OCI-LY1 (cell line): ENCODE measurements around the gene SAMD9L.

ENCODE experiments used
- H2AFZ ChIP-seq: fragments of 200-600 bp; sonication (generic), shearing (Covaris generic); 2 replicates; pipeline ENCODE4 v1.6.0; 2014; ENCODE audit warnings: antibody characterized with exemption, mild to moderate bottlenecking, low read length
- H3F3A ChIP-seq: fragments of 200-600 bp; sonication (generic), shearing (Covaris generic); 2 replicates; pipeline ENCODE4 v1.6.0; 2014; ENCODE audit warnings: mild to moderate bottlenecking, antibody characterized with exemption, low read length, moderate library complexity; ENCODE audit not compliant: insufficient read depth
- H3K27ac ChIP-seq: fragments of 200-600 bp; sonication (generic); 2 replicates; pipeline ENCODE4 v1.5.1; 2014; ENCODE audit warnings: low read length, mixed run types, mild to moderate bottlenecking, low read depth; ENCODE audit not compliant: poor library complexity, severe bottlenecking
- H3K27me3 ChIP-seq: fragments of 200-600 bp; sonication (generic); 2 replicates; pipeline ENCODE4 v1.6.0; 2014; ENCODE audit warnings: antibody characterized with exemption, mild to moderate bottlenecking, low read length, moderate library complexity; ENCODE audit not compliant: insufficient read depth
- H3K36me3 ChIP-seq: fragments of 200-600 bp; sonication (generic); 2 replicates; pipeline ENCODE4 v1.6.1; 2014; ENCODE audit warnings: mild to moderate bottlenecking, antibody characterized with exemption, low read length, moderate library complexity, mixed read lengths; ENCODE audit not compliant: insufficient read depth
- H3K4me1 ChIP-seq: fragments of 200-600 bp; sonication (generic); 2 replicates; pipeline ENCODE4 v1.5.1; 2014; ENCODE audit warnings: mild to moderate bottlenecking, low read length, moderate library complexity; ENCODE audit not compliant: insufficient read depth, severe bottlenecking
- H3K4me2 ChIP-seq: fragments of 200-600 bp; sonication (generic), shearing (Covaris generic); 2 replicates; pipeline ENCODE4 v1.6.1; 2014; ENCODE audit warnings: low read length
- H3K4me3 ChIP-seq: fragments of 200-600 bp; sonication (generic); 2 replicates; pipeline ENCODE4 v1.5.1; 2014; ENCODE audit warnings: low read length, low read depth, mild to moderate bottlenecking, mixed read lengths; ENCODE audit not compliant: poor library complexity, severe bottlenecking
- H3K79me2 ChIP-seq: fragments of 200-600 bp; shearing (Covaris generic); 2 replicates; pipeline ENCODE4 v1.6.1; 2016; ENCODE audit warnings: mixed run types, low read length, mixed read lengths; ENCODE audit not compliant: insufficient read depth
- H3K9ac ChIP-seq: fragments of 200-600 bp; sonication (generic), shearing (Covaris generic); 2 replicates; pipeline ENCODE4 v1.6.1; 2014; ENCODE audit warnings: mild to moderate bottlenecking, low read length, mixed read lengths
- H3K9me2 ChIP-seq: fragments of 200-600 bp; sonication (generic), shearing (Covaris generic); 2 replicates; pipeline ENCODE4 v1.6.1; 2014; ENCODE audit warnings: low read depth, mild to moderate bottlenecking, low read length, mixed read lengths
- H3K9me3 ChIP-seq: fragments of 200-600 bp; shearing (Covaris generic); 2 replicates; pipeline ENCODE4 v1.6.1; 2014; ENCODE audit warnings: low read length, mixed read lengths
- H4K20me1 ChIP-seq: fragments of 200-600 bp; sonication (generic), shearing (Covaris generic); 2 replicates; pipeline ENCODE4 v1.6.0; 2016; ENCODE audit warnings: mild to moderate bottlenecking, low read length; ENCODE audit not compliant: insufficient read depth
- EZH2 ChIP-seq: fragments of 200-600 bp; sonication (generic), shearing (Covaris generic); IDR thresholded peaks from 2 replicates; pipeline ENCODE4 v1.8.0; 2017; ENCODE audit warnings: borderline replicate concordance, mixed run types, mild to moderate bottlenecking, antibody characterized with exemption, low read length, moderate library complexity, mixed read lengths
- TF ChIP-seq, protein P1 (sequence below): fragments of 200-600 bp; sonication (generic), shearing (Covaris generic); IDR thresholded peaks from 2 replicates; pipeline ENCODE4 v1.5.1; 2017; ENCODE audit warnings: mild to moderate bottlenecking, antibody characterized with exemption, low read length, moderate library complexity, mixed read lengths

SAMD9L gene

DNA sequence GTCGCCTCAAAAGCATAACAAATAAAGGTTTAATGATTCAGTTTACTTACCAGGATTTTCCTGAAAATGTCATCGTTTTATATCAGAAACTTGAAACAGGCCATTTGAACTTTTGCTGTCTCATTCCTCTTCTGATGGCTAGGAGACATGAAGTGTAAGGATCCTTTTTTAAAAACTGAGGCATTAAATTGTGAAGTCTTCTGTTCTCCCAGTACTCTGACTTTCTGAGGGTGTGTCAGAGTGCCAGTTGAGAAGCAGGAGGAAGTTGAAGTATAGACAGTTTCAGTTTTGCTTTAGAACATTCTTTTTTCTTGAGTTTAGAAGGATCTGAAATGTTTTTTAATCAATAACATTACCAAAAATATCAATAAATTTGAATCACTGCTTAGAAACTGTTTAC is at the start of gene SAMD9L:
SAMD9L (minus strand) TSS at position 242 of the 400 bp plus-strand sequence. CDS start 12,414 bp downstream, outside the sequence.
- peaks cover 35% of the 10 kb centered on the region for H3K4me1 ChIP-seq
- H2AFZ ChIP-seq = peak within 1 kb of the TSS; percentile 62
- H3K9me3 ChIP-seq = no peaks in the 10 kb centered on the region
- TF ChIP-seq, protein P1, sequence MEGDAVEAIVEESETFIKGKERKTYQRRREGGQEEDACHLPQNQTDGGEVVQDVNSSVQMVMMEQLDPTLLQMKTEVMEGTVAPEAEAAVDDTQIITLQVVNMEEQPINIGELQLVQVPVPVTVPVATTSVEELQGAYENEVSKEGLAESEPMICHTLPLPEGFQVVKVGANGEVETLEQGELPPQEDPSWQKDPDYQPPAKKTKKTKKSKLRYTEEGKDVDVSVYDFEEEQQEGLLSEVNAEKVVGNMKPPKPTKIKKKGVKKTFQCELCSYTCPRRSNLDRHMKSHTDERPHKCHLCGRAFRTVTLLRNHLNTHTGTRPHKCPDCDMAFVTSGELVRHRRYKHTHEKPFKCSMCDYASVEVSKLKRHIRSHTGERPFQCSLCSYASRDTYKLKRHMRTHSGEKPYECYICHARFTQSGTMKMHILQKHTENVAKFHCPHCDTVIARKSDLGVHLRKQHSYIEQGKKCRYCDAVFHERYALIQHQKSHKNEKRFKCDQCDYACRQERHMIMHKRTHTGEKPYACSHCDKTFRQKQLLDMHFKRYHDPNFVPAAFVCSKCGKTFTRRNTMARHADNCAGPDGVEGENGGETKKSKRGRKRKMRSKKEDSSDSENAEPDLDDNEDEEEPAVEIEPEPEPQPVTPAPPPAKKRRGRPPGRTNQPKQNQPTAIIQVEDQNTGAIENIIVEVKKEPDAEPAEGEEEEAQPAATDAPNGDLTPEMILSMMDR = no peak
- no peak for TF ChIP-seq EZH2
- H3F3A ChIP-seq = no peaks in the 10 kb centered on the region
- peak within 1 kb of the TSS; percentile 16 for H3K27ac ChIP-seq
- no peaks in the 10 kb centered on the region for H3K36me3 ChIP-seq
- H3K4me2 ChIP-seq = peak within 1 kb of the TSS; percentile 77
- no peaks in the 10 kb centered on the region for H3K9me2 ChIP-seq
- H3K27me3 ChIP-seq = no peaks in the 10 kb centered on the region
- peak within 1 kb of the TSS; percentile 55 for H3K4me3 ChIP-seq
- H4K20me1 ChIP-seq = no peaks in the 10 kb centered on the region
- H3K9ac ChIP-seq = peak within 1 kb of the TSS; percentile 55
- no peaks in the 10 kb centered on the region for H3K79me2 ChIP-seq

DNA sequence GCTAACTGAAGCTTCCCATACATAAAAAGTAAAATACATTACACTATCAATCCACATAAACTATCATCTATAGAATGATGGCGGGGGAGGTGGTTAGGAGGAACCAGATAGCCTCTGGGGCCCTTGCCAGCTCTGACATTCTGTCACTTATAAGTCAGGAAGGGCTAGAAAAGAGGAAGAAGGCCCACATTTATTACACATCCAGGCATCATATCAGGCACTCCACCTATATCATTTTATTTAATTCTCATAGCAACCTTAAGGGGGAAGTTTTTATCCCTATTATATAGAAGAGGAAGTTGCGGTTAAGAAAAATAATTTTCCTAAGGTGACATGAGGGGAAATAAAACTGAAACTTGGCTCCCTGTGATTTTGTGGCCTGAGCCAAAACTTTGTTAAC is 48.2 kb upstream of the SAMD9L start:
- Histone ChIP-seq H3K27ac (no peak overlapping the region), H3F3A (no peaks in the 10 kb centered on the region), H3K27me3 (no peaks in the 10 kb centered on the region), H3K4me3 (no peak overlapping the region), H3K9ac (no peak overlapping the region), H2AFZ (no peak overlapping the region), H3K36me3 (no peaks in the 10 kb centered on the region), H3K9me2 (no peaks in the 10 kb centered on the region), H3K4me1 (no peaks in the 10 kb centered on the region), H4K20me1 (no peaks in the 10 kb centered on the region), H3K4me2 (no peak overlapping the region), H3K9me3 (no peaks in the 10 kb centered on the region), H3K79me2 (no peaks in the 10 kb centered on the region)
- no peak for TF ChIP-seq EZH2
- TF ChIP-seq, protein P1 = no peak

DNA sequence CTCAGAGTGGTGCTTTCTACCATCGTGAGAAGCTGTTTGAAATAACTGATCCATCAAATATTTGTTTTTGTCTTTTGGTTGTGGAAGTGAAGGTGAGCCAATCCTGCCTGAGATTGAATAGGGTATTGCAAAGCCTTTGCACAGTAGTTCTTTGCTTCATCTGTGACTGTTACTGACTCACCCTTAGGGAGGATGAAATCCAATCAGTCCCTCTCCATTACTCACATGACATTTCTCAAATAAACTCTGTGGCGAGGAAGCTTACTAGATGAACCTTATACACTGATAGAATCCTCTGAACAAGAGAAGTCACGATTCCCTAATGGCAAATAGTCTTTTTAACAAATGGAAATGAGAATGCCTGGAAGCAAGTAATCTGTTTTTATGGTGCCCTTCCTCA is 46.2 kb upstream of the SAMD9L start:
- Histone ChIP-seq H3K9me3 (no peaks in the 10 kb centered on the region), H3K9me2 (no peaks in the 10 kb centered on the region), H3K79me2 (no peaks in the 10 kb centered on the region), H3F3A (no peaks in the 10 kb centered on the region), H3K4me2 (no peak overlapping the region), H3K27me3 (no peaks in the 10 kb centered on the region), H3K9ac (no peak overlapping the region), H3K36me3 (no peaks in the 10 kb centered on the region), H3K4me1 (no peaks in the 10 kb centered on the region), H2AFZ (no peak overlapping the region), H3K4me3 (no peak overlapping the region), H3K27ac (no peak overlapping the region), H4K20me1 (no peaks in the 10 kb centered on the region)
- TF ChIP-seq, protein P1 = no peak
- no peak for TF ChIP-seq EZH2
